Transverse colon (tissue), 4 donors: ENCODE data around the gene CXCR4. TPM values are rescaled to one million over a fixed set of nuclear protein-coding genes. Genes with fewer than 3 reads are reported as not detected.

Source experiments
- DNase-seq: peaks from one replicate; pipeline ENCODE4 v3.0.0-alpha.2; 2019
- H3K27ac ChIP-seq, 4 donors: fragments of 200-600 bp; sonication (generic); 2 replicates each; pipeline ENCODE4 v1.5.1; 2016 to 2018; ENCODE audit warnings: inconsistent platforms in 4 of 4
- H3K27me3 ChIP-seq: fragments of 200-600 bp; sonication (generic); 2 replicates; pipeline ENCODE4 v1.5.1; 2017; ENCODE audit warnings: inconsistent platforms
- H3K36me3 ChIP-seq, 4 donors: fragments of 200-600 bp; sonication (generic); 2 replicates each; pipeline ENCODE4 v1.5.1; 2017 to 2019; ENCODE audit warnings: inconsistent platforms in 4 of 4
- H3K4me1 ChIP-seq, 4 donors: fragments of 200-600 bp; sonication (generic); 2 replicates each; pipeline ENCODE4 v1.5.1; 2017 to 2020; ENCODE audit warnings: inconsistent platforms in 4 of 4
- H3K4me3 ChIP-seq, 4 donors: fragments of 200-600 bp; sonication (generic); 1 replicate in 1 of 4; 2 replicates in 3 of 4; pipeline versions ENCODE4 v1.5.1 to v1.6.1; 2017 to 2019; ENCODE audit warnings: inconsistent platforms in 4 of 4
- H3K9me3 ChIP-seq, 2 donors: fragments of 200-600 bp; sonication (generic); 2 replicates each; pipeline ENCODE4 v1.5.1; 2017 to 2019; ENCODE audit warnings: inconsistent platforms in 2 of 2
- EP300 ChIP-seq: sonication (generic); formaldehyde crosslinking; IDR thresholded peaks from one replicate; pipeline ENCODE4 v1.6.1; 2017; ENCODE audit warnings: antibody characterized with exemption, low read depth
- POLR2A ChIP-seq: fragments of 450-650 bp; IDR thresholded peaks from one replicate; pipeline ENCODE4 v1.6.1; 2016; ENCODE audit warnings: antibody characterized with exemption, mild to moderate bottlenecking, moderate library complexity
- POLR2AphosphoS5 ChIP-seq, 3 donors: sonication (generic); formaldehyde crosslinking; IDR thresholded peaks; one replicate each; pipeline ENCODE4 v1.6.1; 2016; ENCODE audit warnings: antibody characterized with exemption in 3 of 3
- WGBS, 2 donors: methylation state at CpG; one replicate each; pipeline ENCODE4 v1.1.5; 2018; ENCODE audit warnings: low coverage in 1 of 2; 5-methylcytosine and 5-hydroxymethylcytosine counted together
- in situ Hi-C, 4 donors: fragments of 200-750 bp; cut with MboI; loops; one replicate each; pipeline versions ENCODE4 v1.15.0 to v1.15.1; 2017; ENCODE audit warnings: low sequenced_read_pairs in 3 of 4, low pct_ligation_motif_present in 1 of 4, low pct_unique_long_range_greater_than_20kb in 1 of 4
- intact Hi-C: fragments of 100-400 bp; cut with DNase I; formaldehyde crosslinking; loops from one replicate; pipeline ENCODE4 v1.15.1; 2023; ENCODE audit warnings: low total_unique reads
- total RNA-seq, 4 donors: library from RNA; depleted of rRNA; stranded (reverse); fragments of >200 nt; gene quantifications; one replicate each; pipeline ENCODE4 v1.1.0, GENCODE V29; 2016
- TF ChIP-seq, protein P1 (sequence below), 5 experiments: fragments of 200-600 bp in 3 of 5; fragments of 450-650 bp in 2 of 5; sonication (generic) in 3 of 5; IDR thresholded peaks; 1 replicate in 2 of 5; 2 replicates in 3 of 5; pipeline ENCODE4 v1.5.1; 2016 to 2017; ENCODE audit warnings: antibody characterized with exemption in 5 of 5, inconsistent platforms in 3 of 5, mild to moderate bottlenecking in 2 of 5, moderate library complexity in 1 of 5

Gene CXCR4
- total RNA-seq, 4 donors from 2014 or later: 9.6 to 62.7 (median 27.0) TPM

DNA sequence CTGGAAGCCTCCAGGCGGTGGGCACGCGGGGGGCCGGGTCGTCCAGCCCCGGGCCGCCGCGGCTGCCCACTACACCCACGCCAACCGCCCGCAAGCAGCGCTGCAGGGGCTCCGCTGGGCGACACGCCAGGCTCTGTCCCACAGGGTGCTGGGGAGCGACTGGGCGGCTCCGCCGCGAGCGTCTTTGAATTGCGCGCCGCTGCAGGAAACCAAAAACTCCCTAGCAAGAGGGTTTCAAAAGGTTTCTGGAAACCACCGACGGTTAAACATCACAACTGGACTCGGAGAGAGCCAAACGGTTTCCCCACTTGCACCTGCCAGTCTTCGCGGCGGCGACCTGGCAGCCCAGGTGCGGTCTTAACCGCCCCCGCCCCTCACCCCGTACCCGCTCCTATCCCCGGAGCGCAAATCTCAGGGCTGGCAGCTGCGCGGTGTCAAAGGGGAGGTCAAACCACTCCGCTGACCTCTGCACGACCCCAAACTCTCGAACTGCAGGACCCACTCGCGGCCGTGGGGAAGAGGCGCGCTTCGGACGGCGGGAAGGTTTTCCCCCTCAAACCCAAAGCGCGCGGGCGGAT, 1.0 kb downstream of the CXCR4 start:
- TF ChIP-seq, protein P1, sequence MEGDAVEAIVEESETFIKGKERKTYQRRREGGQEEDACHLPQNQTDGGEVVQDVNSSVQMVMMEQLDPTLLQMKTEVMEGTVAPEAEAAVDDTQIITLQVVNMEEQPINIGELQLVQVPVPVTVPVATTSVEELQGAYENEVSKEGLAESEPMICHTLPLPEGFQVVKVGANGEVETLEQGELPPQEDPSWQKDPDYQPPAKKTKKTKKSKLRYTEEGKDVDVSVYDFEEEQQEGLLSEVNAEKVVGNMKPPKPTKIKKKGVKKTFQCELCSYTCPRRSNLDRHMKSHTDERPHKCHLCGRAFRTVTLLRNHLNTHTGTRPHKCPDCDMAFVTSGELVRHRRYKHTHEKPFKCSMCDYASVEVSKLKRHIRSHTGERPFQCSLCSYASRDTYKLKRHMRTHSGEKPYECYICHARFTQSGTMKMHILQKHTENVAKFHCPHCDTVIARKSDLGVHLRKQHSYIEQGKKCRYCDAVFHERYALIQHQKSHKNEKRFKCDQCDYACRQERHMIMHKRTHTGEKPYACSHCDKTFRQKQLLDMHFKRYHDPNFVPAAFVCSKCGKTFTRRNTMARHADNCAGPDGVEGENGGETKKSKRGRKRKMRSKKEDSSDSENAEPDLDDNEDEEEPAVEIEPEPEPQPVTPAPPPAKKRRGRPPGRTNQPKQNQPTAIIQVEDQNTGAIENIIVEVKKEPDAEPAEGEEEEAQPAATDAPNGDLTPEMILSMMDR (IDR thresholded peaks at IDR 0.05): no peak
- TF ChIP-seq POLR2AphosphoS5 (IDR thresholded peaks at IDR 0.05) (no peak), POLR2A (no peak), EP300 (no peak)
- intact Hi-C loops: no loop called here
- DNase-seq: peak; percentile 44
- H3K36me3 ChIP-seq: peaks cover 0 to 7% (median 0%) of the 10 kb centered on the region in 4 donors
- peak overlapping the region; percentile 42 to 84 (median 75) for H3K27ac ChIP-seq
- WGBS, 2 donors: 2% methylated on average over 14 of the region's 57 CpGs; no CpG with 5 or more reads in 1 of the 2 donors
- peaks cover 83% of the 10 kb centered on the region for H3K27me3 ChIP-seq
- H3K4me1 ChIP-seq: peaks cover 8 to 42% (median 23%) of the 10 kb centered on the region in 4 donors
- in situ Hi-C loops: no loop called here
- peak overlapping the region; percentile 30 to 62 (median 34) for H3K4me3 ChIP-seq
- no peaks in the 10 kb centered on the region for H3K9me3 ChIP-seq

DNA sequence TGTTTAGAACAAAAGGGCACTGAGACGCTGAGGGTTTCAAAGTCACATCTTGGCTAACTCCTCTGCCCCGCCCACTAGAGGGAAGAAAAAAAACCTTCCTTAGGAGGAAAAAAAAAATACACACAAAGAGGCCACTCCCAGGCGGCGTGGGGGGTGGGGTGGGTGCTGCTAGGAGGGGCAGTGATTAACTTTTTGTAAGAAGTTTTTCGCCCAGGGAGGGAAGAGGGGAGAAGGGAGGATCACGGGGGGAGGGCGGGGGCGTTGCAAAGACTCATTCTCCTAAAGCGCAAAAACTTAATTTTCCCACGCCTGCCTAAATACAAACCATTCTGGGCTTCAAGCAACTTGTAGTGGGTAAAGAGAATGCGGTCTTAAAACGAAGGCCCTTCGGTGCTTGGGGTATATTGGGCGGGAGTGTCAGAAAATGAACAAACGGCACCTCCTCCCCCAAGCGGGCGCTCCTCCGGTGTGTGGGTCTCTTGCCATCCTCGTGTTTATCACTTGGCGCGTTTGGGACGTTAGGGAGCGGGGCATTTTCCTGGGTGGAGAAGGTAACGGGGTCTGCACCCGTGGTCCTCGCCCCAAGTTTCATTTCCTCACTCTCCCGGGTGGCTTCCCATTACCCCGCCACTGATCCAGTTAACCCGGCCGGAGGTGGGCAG, 1.7 kb downstream of the CXCR4 start:
- Histone ChIP-seq H3K27ac (peak overlapping the region; percentile 42 to 84 (median 75)), H3K4me3 (peak overlapping the region; percentile 30 to 62 (median 34)), H3K4me1 (peaks cover 8 to 42% (median 23%) of the 10 kb centered on the region in 4 donors), H3K27me3 (peaks cover 78% of the 10 kb centered on the region), H3K36me3 (peaks cover 0 to 7% (median 0%) of the 10 kb centered on the region in 4 donors), H3K9me3 (no peaks in the 10 kb centered on the region)
- TF ChIP-seq POLR2AphosphoS5 (IDR thresholded peaks at IDR 0.05) (no peak), POLR2A (peak; percentile 23), EP300 (no peak)
- TF ChIP-seq, protein P1 (IDR thresholded peaks at IDR 0.05): no peak
- intact Hi-C loops (no loop called here), in situ Hi-C loops (no loop called here)
- 0 to 1% methylated on average over 9 to 30 of the region's 30 CpGs for WGBS, 2 donors
- DNase-seq: peak; percentile 60

DNA sequence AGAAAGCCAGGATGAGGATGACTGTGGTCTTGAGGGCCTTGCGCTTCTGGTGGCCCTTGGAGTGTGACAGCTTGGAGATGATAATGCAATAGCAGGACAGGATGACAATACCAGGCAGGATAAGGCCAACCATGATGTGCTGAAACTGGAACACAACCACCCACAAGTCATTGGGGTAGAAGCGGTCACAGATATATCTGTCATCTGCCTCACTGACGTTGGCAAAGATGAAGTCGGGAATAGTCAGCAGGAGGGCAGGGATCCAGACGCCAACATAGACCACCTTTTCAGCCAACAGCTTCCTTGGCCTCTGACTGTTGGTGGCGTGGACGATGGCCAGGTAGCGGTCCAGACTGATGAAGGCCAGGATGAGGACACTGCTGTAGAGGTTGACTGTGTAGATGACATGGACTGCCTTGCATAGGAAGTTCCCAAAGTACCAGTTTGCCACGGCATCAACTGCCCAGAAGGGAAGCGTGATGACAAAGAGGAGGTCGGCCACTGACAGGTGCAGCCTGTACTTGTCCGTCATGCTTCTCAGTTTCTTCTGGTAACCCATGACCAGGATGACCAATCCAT, 2.7 kb downstream of the CXCR4 start:
- peaks cover 71% of the 10 kb centered on the region for H3K27me3 ChIP-seq
- peaks cover 8 to 42% (median 23%) of the 10 kb centered on the region in 4 donors for H3K4me1 ChIP-seq
- TF ChIP-seq EP300: no peak
- TF ChIP-seq, protein P1 (IDR thresholded peaks at IDR 0.05): no peak
- TF ChIP-seq POLR2A: peak; percentile 20
- TF ChIP-seq POLR2AphosphoS5 (IDR thresholded peaks at IDR 0.05): peak in 1 of 3 donors; percentile 16
- peak overlapping the region in 1 of 4 donors; percentile 62 for H3K4me3 ChIP-seq
- peak overlapping the region in 3 of 4 donors; percentile 7 to 84 (median 69) for H3K27ac ChIP-seq
- no peak for DNase-seq
- H3K9me3 ChIP-seq: no peaks in the 10 kb centered on the region
- WGBS, 2 donors: 81 to 87% methylated on average over 3 to 12 of the region's 12 CpGs
- intact Hi-C loops (no loop called here), in situ Hi-C loops (no loop called here)
- peaks cover 0 to 7% (median 0%) of the 10 kb centered on the region in 4 donors for H3K36me3 ChIP-seq

DNA sequence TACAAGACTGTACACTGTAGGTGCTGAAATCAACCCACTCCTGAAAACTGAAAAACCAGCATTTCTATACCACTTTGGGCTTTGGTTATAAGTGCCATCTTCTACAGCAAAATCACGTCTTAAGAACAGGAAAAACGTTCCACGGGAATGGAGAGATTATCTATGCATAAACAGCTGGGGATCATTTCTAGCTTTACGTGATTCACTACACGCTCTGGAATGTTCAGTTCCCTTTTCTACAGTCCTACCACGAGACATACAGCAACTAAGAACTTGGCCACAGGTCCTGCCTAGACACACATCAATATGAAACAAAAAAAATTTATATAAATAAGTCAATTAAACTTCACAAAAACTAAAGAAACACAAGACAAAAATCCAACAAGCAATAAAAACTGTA, 3.6 kb downstream of the CXCR4 start:
- H3K4me3 ChIP-seq: peak overlapping the region in 1 of 4 donors; percentile 62
- peak overlapping the region in 2 of 4 donors; percentile 69 to 84 for H3K27ac ChIP-seq
- H3K9me3 ChIP-seq: no peaks in the 10 kb centered on the region
- H3K36me3 ChIP-seq: peaks cover 0 to 7% (median 0%) of the 10 kb centered on the region in 4 donors
- DNase-seq: no peak
- TF ChIP-seq, protein P1 (IDR thresholded peaks at IDR 0.05): no peak
- TF ChIP-seq POLR2AphosphoS5 (IDR thresholded peaks at IDR 0.05) (no peak), POLR2A (no peak), EP300 (no peak)
- in situ Hi-C loops: no loop called here
- peaks cover 62% of the 10 kb centered on the region for H3K27me3 ChIP-seq
- peaks cover 8 to 36% (median 20%) of the 10 kb centered on the region in 4 donors for H3K4me1 ChIP-seq
- intact Hi-C loops: no loop called here
- WGBS, 2 donors: 62 to 73% methylated on average over 6 of the region's 6 CpGs
